ENCODE data around the gene FAM222A.

GRCh38 chr12:109815757-109816617 is 102.4 kb downstream of the FAM222A start:
- TF ChIP-seq TAF1 (IDR thresholded peaks at IDR 0.05; ENCODE audit: low read depth, low read length) (no peak), MAFK (IDR thresholded peaks at IDR 0.05; ENCODE audit: low read depth, low read length) (no peak), TCF12 (IDR thresholded peaks at IDR 0.05; ENCODE audit: low read depth, low read length) (no peak), POLR2A (IDR thresholded peaks at IDR 0.05; ENCODE audit: control extremely low read depth in 1 of 2, low read depth in 2 of 2, low read length in 2 of 2) (no peak), CTCF (IDR thresholded peaks at IDR 0.05; ENCODE audit: control extremely low read depth in 1 of 3, insufficient read depth in 1 of 3, low read depth in 1 of 3, low read length in 3 of 3) (no peak), ZNF274 (IDR thresholded peaks at IDR 0.05; ENCODE audit: borderline replicate concordance, extremely low read depth, low read length) (no peak), JUN (IDR thresholded peaks at IDR 0.05; ENCODE audit: low read depth, low read length) (no peak), JUND (IDR thresholded peaks at IDR 0.05; ENCODE audit: low read length) (no peak), EP300 (IDR thresholded peaks at IDR 0.05; ENCODE audit: borderline replicate concordance in 1 of 2, low read depth in 2 of 2, low read length in 2 of 2) (no peak)
